Measurements from ENCODE around the gene DGCR6L.
"Not testable (repeated sequence)": the region's sequence is repeated elsewhere in the genome, so short reads cannot be mapped to it uniquely, and the experiment has no call there.

The DGCR6L gene

GRCh38 chr22:20319745-20320658 is at the start of gene DGCR6L:
DGCR6L (minus strand) TSS chr22:20320060; CDS start chr22:20319988, 72 bp downstream.
- DNase-seq: peak; percentile 49 to 94 (median 83)

GRCh38 chr22:20368875-20369274 is 49.0 kb upstream of the DGCR6L start:
- not testable (repeated sequence) for DNase-seq

GRCh38 chr22:20366841-20367240 is 47.0 kb upstream of the DGCR6L start:
- not testable (repeated sequence) for DNase-seq

GRCh38 chr22:20364335-20365260 is 44.7 kb upstream of the DGCR6L start:
- not testable (repeated sequence) for DNase-seq

GRCh38 chr22:20362403-20362802 is 42.5 kb upstream of the DGCR6L start:
- DNase-seq: not testable (repeated sequence)

- DNase-seq: peak in 1 of 56 donors; percentile 24
Observed at GRCh38 chr22:20361752-20362229, 41.9 kb upstream of the DGCR6L start.

GRCh38 chr22:20360866-20361751 is 41.2 kb upstream of the DGCR6L start:
- not testable (repeated sequence) for DNase-seq

GRCh38 chr22:20360261-20360660 is 40.4 kb upstream of the DGCR6L start:
- not testable (repeated sequence) for DNase-seq

GRCh38 chr22:20358503-20359239 is 38.8 kb upstream of the DGCR6L start:
- not testable (repeated sequence) for DNase-seq

- DNase-seq: not testable (repeated sequence)
Observed at GRCh38 chr22:20357967-20358366, 38.1 kb upstream of the DGCR6L start.

- DNase-seq: not testable (repeated sequence)
Observed at GRCh38 chr22:20356906-20357305, 37.0 kb upstream of the DGCR6L start.

GRCh38 chr22:20355939-20356636 is 36.2 kb upstream of the DGCR6L start:
- not testable (repeated sequence) for DNase-seq

- DNase-seq: no peak
Observed at GRCh38 chr22:20354238-20354975, 34.5 kb upstream of the DGCR6L start.

GRCh38 chr22:20352536-20352935 is 32.7 kb upstream of the DGCR6L start:
- not testable (repeated sequence) for DNase-seq

- DNase-seq: not testable (repeated sequence)
Observed at GRCh38 chr22:20346553-20346952, 26.7 kb upstream of the DGCR6L start.

GRCh38 chr22:20338291-20338690 is 18.4 kb upstream of the DGCR6L start:
- not testable (repeated sequence) for DNase-seq

GRCh38 chr22:20337807-20338206 is 17.9 kb upstream of the DGCR6L start:
- not testable (repeated sequence) for DNase-seq

- not testable (repeated sequence) for DNase-seq
Observed at GRCh38 chr22:20336561-20336960, 16.7 kb upstream of the DGCR6L start.

Measured in amygdala (tissue), 56 donors.